ENCODE data around the gene PCDHB14.

GRCh38 chr5:141175933-141176332 is 47.2 kb upstream of the PCDHB14 start:
- no peak for TF ChIP-seq POLR2AphosphoS5 (IDR thresholded peaks at IDR 0.05; ENCODE audit: low read depth, low read length)
- TF ChIP-seq TAF1 (IDR thresholded peaks at IDR 0.05; ENCODE audit: low read depth, low read length) = no peak
- TF ChIP-seq POLR2A (IDR thresholded peaks at IDR 0.05; ENCODE audit: low read depth, low read length) = no peak
- no peak for TF ChIP-seq SPI1 (IDR thresholded peaks at IDR 0.05; ENCODE audit: low read depth, low read length)
